ENCODE results near the gene SHOC2.

SHOC2 gene

DNA sequence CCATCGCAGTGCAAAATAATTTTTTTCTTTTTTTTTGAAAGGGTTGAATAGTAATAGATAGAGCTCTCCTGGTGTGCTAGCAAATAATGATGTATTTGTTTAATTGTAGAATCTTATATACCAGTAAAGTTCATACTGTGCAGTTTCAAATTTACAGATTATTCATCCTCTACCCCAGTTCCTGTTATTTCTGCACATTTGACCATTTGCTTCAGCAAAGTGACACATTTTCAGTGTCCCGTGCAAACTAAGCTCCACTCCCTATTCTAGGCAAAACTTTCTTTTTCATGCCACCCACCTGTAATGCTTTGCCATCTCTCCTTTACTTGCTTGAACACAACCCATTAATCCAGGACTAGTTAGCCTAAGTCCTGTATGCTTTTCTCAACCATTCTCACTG, 43.0 kb downstream of the SHOC2 start:
- H3K9ac ChIP-seq (ENCODE audit: low read depth, low read length), result no peak overlapping the region

GRCh38 chr10:110963162-110963561, 43.8 kb downstream of the SHOC2 start:
- no peaks in the 10 kb centered on the region for H3K27me3 ChIP-seq (ENCODE audit: control insufficient read depth, insufficient read depth, low read length)
- H3K36me3 ChIP-seq (ENCODE audit: control insufficient read depth, insufficient read depth, low read length), result no peaks in the 10 kb centered on the region
- H3K9me3 ChIP-seq (ENCODE audit: control insufficient read depth, insufficient read depth, low read length), result no peaks in the 10 kb centered on the region
- no peak overlapping the region for H3K9ac ChIP-seq (ENCODE audit: low read depth, low read length)
- H3K4me1 ChIP-seq (ENCODE audit: control insufficient read depth, insufficient read depth, low read length), result peaks cover 2% of the 10 kb centered on the region
- H3K4me3 ChIP-seq (ENCODE audit: low read depth, low read length), result no peak overlapping the region

More for the DNA sequence above, 43.0 kb downstream of the SHOC2 start:
- no peaks in the 10 kb centered on the region for H3K9me3 ChIP-seq (ENCODE audit: control insufficient read depth, insufficient read depth, low read length)
- no peaks in the 10 kb centered on the region for H3K36me3 ChIP-seq (ENCODE audit: control insufficient read depth, insufficient read depth, low read length)
- no peak overlapping the region for H3K4me3 ChIP-seq (ENCODE audit: low read depth, low read length)
- peaks cover 2% of the 10 kb centered on the region for H3K4me1 ChIP-seq (ENCODE audit: control insufficient read depth, insufficient read depth, low read length)
- H3K27me3 ChIP-seq (ENCODE audit: control insufficient read depth, insufficient read depth, low read length), result no peaks in the 10 kb centered on the region

GRCh38 chr10:110964681-110965080, 45.3 kb downstream of the SHOC2 start:
- Histone ChIP-seq H3K27me3 (ENCODE audit: control insufficient read depth, insufficient read depth, low read length) (no peaks in the 10 kb centered on the region), H3K9ac (ENCODE audit: low read depth, low read length) (no peak overlapping the region), H3K36me3 (ENCODE audit: control insufficient read depth, insufficient read depth, low read length) (no peaks in the 10 kb centered on the region), H3K4me3 (ENCODE audit: low read depth, low read length) (no peak overlapping the region), H3K4me1 (ENCODE audit: control insufficient read depth, insufficient read depth, low read length) (no peaks in the 10 kb centered on the region), H3K9me3 (ENCODE audit: control insufficient read depth, insufficient read depth, low read length) (no peaks in the 10 kb centered on the region)

- Histone ChIP-seq H3K27me3 (ENCODE audit: control insufficient read depth, insufficient read depth, low read length) (no peaks in the 10 kb centered on the region), H3K36me3 (ENCODE audit: control insufficient read depth, insufficient read depth, low read length) (no peaks in the 10 kb centered on the region), H3K9ac (ENCODE audit: low read depth, low read length) (no peak overlapping the region), H3K4me1 (ENCODE audit: control insufficient read depth, insufficient read depth, low read length) (peaks cover under 1% of the 10 kb centered on the region), H3K9me3 (ENCODE audit: control insufficient read depth, insufficient read depth, low read length) (no peaks in the 10 kb centered on the region), H3K4me3 (ENCODE audit: low read depth, low read length) (no peak overlapping the region)
These were observed 45.8 kb downstream of the SHOC2 start for GRCh38 chr10:110965216-110965615.

DNA sequence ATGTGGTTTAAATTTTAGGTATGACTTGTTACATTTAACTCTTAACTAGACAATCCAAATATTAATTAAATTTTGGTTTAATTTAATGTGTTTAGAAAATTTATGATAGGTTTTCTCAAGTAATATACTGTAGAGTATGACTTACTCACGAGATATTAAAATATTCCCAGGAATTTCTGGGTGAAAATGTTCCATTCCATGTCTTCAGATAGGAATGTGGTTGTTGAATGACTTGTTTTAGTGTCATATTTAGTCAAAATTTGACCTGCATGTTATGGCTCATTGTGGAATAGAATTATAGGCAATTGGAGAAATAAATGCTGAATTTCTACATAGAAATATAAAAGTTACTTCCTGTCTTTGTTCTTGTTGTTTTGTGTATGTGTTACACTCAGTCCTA, 46.7 kb downstream of the SHOC2 start:
- Histone ChIP-seq H3K4me1 (ENCODE audit: control insufficient read depth, insufficient read depth, low read length) (peaks cover 3% of the 10 kb centered on the region), H3K27me3 (ENCODE audit: control insufficient read depth, insufficient read depth, low read length) (no peaks in the 10 kb centered on the region), H3K36me3 (ENCODE audit: control insufficient read depth, insufficient read depth, low read length) (no peaks in the 10 kb centered on the region), H3K4me3 (ENCODE audit: low read depth, low read length) (no peak overlapping the region), H3K9me3 (ENCODE audit: control insufficient read depth, insufficient read depth, low read length) (no peaks in the 10 kb centered on the region), H3K9ac (ENCODE audit: low read depth, low read length) (no peak overlapping the region)

DNA sequence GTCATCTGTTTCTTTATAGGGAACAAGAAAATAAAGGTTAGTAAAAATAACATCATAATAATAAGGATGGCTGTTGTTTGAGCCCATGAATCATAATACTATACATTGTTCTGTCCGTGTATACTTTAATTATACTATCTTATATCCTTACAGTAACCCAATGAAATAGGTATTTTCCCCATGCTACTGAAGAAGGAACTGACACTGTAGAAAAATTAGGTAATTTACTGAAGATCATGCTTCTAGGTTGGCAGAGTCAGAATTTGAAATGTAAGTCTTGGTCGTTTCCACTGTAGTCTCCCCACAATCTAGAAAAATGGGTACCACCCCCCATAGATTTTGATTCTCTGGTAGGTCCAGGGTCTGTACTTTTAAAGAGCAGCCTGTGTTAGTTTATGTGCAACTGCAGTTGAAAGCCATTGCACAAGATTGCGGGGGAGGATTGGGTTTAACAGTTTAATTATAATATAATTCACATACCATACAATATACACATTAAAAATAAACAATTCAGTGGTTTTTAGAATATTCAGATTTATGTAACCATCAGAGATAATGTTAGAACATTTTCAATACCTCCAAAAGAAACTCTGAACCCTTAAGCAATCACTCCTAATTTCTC, 47.7 kb downstream of the SHOC2 start:
- Histone ChIP-seq H3K4me1 (ENCODE audit: control insufficient read depth, insufficient read depth, low read length) (peaks cover 3% of the 10 kb centered on the region), H3K4me3 (ENCODE audit: low read depth, low read length) (no peak overlapping the region), H3K27me3 (ENCODE audit: control insufficient read depth, insufficient read depth, low read length) (no peaks in the 10 kb centered on the region), H3K9ac (ENCODE audit: low read depth, low read length) (no peak overlapping the region), H3K9me3 (ENCODE audit: control insufficient read depth, insufficient read depth, low read length) (no peaks in the 10 kb centered on the region), H3K36me3 (ENCODE audit: control insufficient read depth, insufficient read depth, low read length) (no peaks in the 10 kb centered on the region)

GRCh38 chr10:110967645-110968044, 48.2 kb downstream of the SHOC2 start:
- Histone ChIP-seq H3K4me1 (ENCODE audit: control insufficient read depth, insufficient read depth, low read length) (peaks cover 3% of the 10 kb centered on the region), H3K4me3 (ENCODE audit: low read depth, low read length) (no peak overlapping the region), H3K36me3 (ENCODE audit: control insufficient read depth, insufficient read depth, low read length) (no peaks in the 10 kb centered on the region), H3K9ac (ENCODE audit: low read depth, low read length) (no peak overlapping the region), H3K9me3 (ENCODE audit: control insufficient read depth, insufficient read depth, low read length) (no peaks in the 10 kb centered on the region), H3K27me3 (ENCODE audit: control insufficient read depth, insufficient read depth, low read length) (no peaks in the 10 kb centered on the region)

DNA sequence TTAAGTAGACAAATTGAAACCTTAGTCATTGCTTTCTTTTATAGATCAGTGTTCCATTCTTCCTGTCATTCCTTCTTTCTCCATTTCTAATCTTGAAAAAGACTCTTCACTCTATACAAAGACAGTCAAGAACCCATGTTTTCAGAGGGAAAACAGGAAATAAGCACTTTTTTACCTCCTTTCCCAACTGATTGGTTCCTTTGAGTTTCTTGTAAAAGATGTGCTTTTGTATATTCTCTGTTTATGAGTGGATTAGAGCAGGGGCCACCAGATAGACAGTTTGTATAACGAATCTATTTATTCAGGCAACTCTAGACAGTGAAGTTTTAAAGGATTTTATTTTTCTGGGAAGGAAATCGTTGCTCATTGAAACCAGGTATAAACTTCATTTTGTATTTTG, 49.8 kb downstream of the SHOC2 start:
- Histone ChIP-seq H3K4me1 (ENCODE audit: control insufficient read depth, insufficient read depth, low read length) (peaks cover 3% of the 10 kb centered on the region), H3K4me3 (ENCODE audit: low read depth, low read length) (no peak overlapping the region), H3K9me3 (ENCODE audit: control insufficient read depth, insufficient read depth, low read length) (no peaks in the 10 kb centered on the region), H3K27me3 (ENCODE audit: control insufficient read depth, insufficient read depth, low read length) (no peaks in the 10 kb centered on the region), H3K36me3 (ENCODE audit: control insufficient read depth, insufficient read depth, low read length) (no peaks in the 10 kb centered on the region), H3K9ac (ENCODE audit: low read depth, low read length) (no peak overlapping the region)

DNA sequence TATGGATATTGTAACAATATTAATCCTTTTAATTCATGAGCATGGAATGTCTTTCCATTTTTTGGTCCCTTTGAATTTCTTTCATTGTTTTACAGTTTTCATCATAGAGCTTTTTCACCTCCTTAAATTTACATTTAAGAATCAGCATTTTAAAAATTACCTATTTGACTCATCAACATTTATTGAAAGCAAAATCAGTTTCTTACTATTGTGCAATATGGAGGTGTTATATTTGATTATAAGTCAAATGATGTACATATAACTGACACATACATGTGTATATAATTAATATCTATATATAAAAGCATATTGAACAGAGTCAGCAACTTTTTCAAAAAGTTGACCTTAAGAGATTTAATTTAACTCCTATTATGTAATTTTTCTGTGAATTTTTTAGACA, 52.2 kb downstream of the SHOC2 start:
- H3K36me3 ChIP-seq (ENCODE audit: control insufficient read depth, insufficient read depth, low read length), result no peaks in the 10 kb centered on the region
- no peaks in the 10 kb centered on the region for H3K27me3 ChIP-seq (ENCODE audit: control insufficient read depth, insufficient read depth, low read length)
- no peak overlapping the region for H3K9ac ChIP-seq (ENCODE audit: low read depth, low read length)
- H3K4me1 ChIP-seq (ENCODE audit: control insufficient read depth, insufficient read depth, low read length), result peaks cover 3% of the 10 kb centered on the region
- H3K4me3 ChIP-seq (ENCODE audit: low read depth, low read length), result no peak overlapping the region
- no peaks in the 10 kb centered on the region for H3K9me3 ChIP-seq (ENCODE audit: control insufficient read depth, insufficient read depth, low read length)

GRCh38 chr10:110972231-110973134, 53.1 kb downstream of the SHOC2 start:
- no peak overlapping the region for H3K9ac ChIP-seq (ENCODE audit: low read depth, low read length)
- H3K4me1 ChIP-seq (ENCODE audit: control insufficient read depth, insufficient read depth, low read length), result peaks cover 3% of the 10 kb centered on the region
- no peaks in the 10 kb centered on the region for H3K9me3 ChIP-seq (ENCODE audit: control insufficient read depth, insufficient read depth, low read length)
- H3K36me3 ChIP-seq (ENCODE audit: control insufficient read depth, insufficient read depth, low read length), result no peaks in the 10 kb centered on the region
- no peaks in the 10 kb centered on the region for H3K27me3 ChIP-seq (ENCODE audit: control insufficient read depth, insufficient read depth, low read length)
- no peak overlapping the region for H3K4me3 ChIP-seq (ENCODE audit: low read depth, low read length)

DNA sequence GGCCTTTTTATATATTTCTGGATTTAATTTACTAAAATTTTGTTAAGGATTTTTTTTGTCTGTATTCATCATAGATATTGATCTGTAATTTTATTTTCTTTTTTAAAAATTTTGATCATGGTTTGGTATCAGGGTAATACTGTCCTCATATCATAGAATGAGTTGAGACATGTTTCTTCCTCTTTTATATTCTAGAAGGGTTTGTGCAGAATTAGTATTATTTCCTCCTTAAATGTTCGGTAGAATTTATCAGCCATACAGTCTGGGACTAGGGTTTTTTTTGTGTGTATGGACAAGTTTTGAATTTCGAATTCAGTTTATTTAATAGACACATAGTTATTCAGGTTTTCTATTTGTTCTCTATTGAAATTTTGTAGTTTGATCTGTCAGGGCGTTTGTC, 54.0 kb downstream of the SHOC2 start:
- Histone ChIP-seq H3K4me1 (ENCODE audit: control insufficient read depth, insufficient read depth, low read length) (peaks cover 3% of the 10 kb centered on the region), H3K9ac (ENCODE audit: low read depth, low read length) (no peak overlapping the region), H3K4me3 (ENCODE audit: low read depth, low read length) (no peak overlapping the region), H3K9me3 (ENCODE audit: control insufficient read depth, insufficient read depth, low read length) (no peaks in the 10 kb centered on the region), H3K36me3 (ENCODE audit: control insufficient read depth, insufficient read depth, low read length) (no peaks in the 10 kb centered on the region), H3K27me3 (ENCODE audit: control insufficient read depth, insufficient read depth, low read length) (no peaks in the 10 kb centered on the region)

GRCh38 chr10:110976577-110976976, 57.2 kb downstream of the SHOC2 start:
- Histone ChIP-seq H3K27me3 (ENCODE audit: control insufficient read depth, insufficient read depth, low read length) (no peaks in the 10 kb centered on the region), H3K36me3 (ENCODE audit: control insufficient read depth, insufficient read depth, low read length) (no peaks in the 10 kb centered on the region), H3K4me1 (ENCODE audit: control insufficient read depth, insufficient read depth, low read length) (no peaks in the 10 kb centered on the region), H3K4me3 (ENCODE audit: low read depth, low read length) (no peak overlapping the region), H3K9ac (ENCODE audit: low read depth, low read length) (no peak overlapping the region), H3K9me3 (ENCODE audit: control insufficient read depth, insufficient read depth, low read length) (no peaks in the 10 kb centered on the region)

All from iPS-15b (cell line).